GM21576 (cell line): ENCODE data around the gene FAM83E.
"Not testable (repeated sequence)": the region's sequence is repeated elsewhere in the genome, so short reads cannot be mapped to it uniquely, and the experiment has no call there.

Experiments
- ATAC-seq: cut with Tn5 transposase; IDR thresholded peaks from one replicate; pipeline ENCODE4 v1.9.1; 2021; ENCODE audit warnings: mild to moderate bottlenecking, moderate library complexity; ENCODE audit not compliant: unreplicated experiment

The FAM83E gene

DNA sequence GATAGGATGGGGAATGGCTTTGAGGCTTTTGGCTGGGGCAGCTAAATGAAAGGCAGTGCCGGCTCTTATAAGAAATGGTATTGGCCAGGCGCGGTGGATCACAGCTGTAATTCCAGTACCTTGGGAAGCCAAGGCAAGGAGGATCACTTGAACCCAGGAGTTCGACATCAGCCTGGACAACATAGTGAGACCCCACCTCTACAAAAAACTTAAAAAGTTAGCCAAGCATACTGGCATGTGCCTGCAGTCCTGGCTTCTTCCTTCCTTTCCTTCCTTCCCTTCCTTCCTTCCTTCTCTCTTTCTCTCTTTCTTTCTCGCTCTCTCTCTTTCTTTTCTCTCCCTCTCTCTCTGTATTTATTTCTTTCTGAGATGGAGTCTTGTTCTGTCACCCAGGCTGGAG lies 28.0 kb upstream of the FAM83E start:
- ATAC-seq: no peak

DNA sequence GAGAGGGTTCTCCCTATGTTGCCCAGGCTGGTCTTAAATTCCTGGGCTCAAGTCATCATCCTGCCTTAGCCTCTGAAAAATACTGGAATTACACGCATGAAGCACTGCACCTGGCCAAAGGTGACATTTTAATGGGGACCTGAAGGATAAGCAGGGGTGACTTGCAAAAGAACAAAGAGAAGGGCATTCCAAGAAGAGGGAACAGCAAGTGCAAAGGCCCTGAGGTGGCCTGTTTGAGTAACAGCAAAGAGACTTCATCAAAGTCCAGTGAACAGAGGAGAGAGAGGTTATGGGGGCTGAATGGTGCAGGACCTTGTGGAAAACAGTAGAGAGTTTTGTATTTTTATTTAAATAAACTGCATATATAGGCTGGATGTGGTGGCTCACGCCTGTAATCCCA lies 27.0 kb upstream of the FAM83E start:
- ATAC-seq: no peak

DNA sequence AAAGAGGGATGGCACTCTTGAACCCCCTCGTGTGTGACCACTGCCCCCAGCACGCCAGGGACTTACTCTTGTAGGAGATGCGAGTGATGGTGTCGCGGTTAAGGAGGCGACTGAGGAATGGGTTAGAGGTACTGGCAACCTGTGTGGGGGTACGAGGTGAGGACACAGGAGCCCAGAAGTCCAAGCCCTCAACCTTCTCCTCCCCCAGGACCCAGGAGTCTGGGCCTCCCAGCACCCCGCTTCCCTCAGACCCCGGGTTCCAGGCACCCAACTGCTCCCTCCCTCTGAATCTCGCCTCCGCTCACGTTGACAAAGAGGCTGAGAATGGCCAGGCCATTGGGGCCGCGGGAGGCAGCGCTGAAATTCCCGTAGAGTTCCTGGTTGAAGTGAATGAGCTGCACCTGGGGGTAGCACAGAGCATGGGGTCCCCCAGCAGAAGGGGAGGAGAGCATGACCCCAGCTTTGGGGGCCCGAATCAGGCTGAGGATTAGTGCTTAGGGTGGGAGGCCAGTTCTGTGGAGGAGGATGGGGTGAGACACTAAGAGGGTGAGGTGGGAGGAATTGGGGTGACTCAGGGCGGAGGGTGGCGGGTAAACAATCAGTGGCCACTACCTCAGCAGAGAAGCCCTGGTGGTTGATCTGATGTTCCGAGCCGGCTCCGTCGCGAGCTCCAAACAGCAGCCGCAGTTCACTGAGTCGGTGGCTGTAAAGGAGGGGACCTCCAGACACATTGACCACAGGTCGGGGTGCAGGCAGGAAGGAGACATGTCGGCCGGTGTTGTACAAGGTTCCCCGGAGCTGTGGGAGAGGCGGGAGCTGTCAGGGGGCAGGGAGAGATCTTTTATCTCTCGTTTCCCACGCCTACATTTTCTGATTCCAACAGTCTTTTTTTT lies 24.9 kb upstream of the FAM83E start:
- ATAC-seq: no peak

DNA sequence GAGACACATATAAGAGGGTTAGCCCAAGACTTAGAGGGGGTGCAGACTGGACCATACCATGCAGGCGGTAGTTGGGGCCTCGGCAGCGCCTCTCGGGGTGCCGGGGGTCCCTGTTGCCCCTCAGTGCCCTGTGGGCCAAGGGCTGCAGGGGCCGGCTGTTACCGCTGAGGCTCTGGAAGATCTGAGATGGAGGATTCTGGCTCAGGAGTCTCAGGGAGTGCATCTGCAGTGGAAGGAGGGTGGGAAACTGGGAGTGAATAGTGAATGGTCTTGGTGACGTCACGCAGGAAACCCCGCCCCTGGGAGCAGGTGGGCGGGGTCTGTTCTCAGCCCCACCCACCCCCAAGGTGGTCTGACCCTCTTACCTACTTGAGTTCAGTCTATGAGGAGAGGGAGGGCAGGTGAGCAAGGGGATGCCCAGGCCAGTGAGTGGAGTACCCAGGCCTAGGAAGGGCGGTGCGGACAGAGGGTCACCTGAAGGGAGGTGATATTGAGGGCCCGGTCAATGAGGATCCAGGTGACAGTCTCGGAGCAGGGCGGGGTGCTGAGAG lies 24.0 kb upstream of the FAM83E start:
- no peak for ATAC-seq

DNA sequence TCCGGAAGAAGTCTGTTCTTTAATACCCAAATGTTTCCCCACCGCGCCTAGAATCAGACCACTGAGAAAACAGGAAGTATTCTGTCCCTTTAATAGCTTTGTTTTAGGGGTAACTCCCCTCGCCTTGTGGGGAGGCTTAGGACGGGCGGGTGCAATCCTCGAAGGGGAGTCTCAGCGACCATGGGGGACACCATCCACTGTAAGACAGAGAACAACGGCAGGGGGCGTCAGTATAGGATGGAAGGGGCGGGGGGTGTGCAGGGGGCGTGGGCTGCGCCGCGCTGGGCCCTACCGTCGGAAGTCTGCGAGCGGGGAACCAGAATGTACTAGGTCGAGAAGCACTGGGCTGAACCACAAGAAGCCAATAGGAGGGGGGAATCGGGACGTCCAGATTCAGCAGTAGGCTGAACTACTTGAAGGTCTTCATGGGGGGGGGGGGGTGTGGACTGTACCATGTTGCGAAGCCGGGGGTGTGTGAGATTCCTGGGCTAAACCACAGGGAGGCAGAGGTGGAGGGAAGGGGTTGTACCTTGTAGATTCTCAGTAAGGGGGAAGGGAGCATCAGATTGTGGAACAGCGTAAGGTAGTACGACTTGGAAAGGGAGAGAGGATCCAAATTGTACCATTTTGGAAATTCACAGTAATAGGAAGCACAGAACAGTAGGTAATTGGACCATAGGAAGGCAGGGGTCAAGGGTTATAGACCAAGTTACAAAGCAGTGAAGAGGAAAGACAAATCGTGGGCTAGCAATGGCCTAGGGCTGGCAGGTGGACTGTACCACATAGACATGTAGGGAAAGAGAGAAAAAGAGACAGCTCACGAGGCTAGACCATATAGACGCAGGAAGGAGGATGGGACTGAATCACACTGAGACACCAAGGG lies 23.3 kb upstream of the FAM83E start:
- ATAC-seq: peak; percentile 15

DNA sequence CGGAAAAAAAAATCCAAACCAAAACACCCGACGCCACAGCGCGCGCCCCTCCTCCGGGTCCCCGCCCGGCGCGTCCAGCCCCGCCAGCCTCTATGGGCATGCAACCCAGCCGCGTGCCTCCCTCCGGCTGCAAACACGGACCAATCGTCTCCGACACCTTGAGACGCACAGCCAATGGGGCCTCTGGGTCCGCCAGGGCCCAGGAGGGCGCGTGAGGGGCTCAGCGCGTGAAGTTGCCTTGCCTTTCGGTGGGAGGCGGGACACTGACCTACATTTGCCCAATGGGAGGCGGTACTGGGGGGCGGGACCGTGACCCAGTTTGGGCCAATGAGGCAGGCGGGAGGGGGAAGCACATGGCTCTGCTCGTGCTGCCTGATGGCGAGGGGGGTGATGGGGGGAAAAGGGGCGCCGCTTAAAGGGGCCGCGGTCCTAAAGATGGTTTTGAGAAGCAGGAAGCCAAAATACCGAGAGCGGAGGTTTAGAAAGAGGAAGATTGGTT lies 22.6 kb upstream of the FAM83E start:
- peak; percentile 70 for ATAC-seq

DNA sequence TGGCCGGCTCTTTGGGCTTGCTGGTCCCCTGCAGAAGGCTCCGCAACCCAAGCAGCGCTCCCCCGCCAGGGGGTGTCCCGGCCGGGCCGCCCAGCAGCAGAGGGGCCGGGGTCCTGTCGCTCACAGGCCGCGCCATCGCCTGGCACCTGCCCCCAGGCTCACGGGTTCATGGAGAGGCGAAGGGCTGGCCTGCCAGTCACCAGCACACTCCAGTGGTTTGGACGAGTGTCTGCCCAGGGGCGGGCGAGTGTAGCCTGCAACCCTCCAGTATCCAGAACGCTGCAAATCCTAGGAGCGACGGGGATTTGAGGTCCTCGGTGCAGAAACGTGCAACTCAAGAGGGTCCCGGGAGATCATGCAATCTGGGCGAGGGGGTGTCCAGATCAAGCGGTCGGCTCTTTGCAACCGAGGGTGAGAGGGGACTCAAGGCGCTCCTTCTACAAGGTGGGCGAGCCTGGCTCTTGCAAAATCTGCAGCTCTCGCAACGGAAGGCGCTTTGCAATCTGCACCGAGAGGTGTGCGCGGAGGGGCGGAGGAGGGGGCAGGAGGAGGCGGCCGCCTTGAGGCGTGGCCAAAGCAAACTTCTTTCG lies 22.1 kb upstream of the FAM83E start, which contains the start of gene DBP:
Gene DBP (minus strand): TSS at position 521 of the 590 bp plus-strand sequence. CDS start 385 bp downstream, at position 136.
- peak; percentile 4 for ATAC-seq

DNA sequence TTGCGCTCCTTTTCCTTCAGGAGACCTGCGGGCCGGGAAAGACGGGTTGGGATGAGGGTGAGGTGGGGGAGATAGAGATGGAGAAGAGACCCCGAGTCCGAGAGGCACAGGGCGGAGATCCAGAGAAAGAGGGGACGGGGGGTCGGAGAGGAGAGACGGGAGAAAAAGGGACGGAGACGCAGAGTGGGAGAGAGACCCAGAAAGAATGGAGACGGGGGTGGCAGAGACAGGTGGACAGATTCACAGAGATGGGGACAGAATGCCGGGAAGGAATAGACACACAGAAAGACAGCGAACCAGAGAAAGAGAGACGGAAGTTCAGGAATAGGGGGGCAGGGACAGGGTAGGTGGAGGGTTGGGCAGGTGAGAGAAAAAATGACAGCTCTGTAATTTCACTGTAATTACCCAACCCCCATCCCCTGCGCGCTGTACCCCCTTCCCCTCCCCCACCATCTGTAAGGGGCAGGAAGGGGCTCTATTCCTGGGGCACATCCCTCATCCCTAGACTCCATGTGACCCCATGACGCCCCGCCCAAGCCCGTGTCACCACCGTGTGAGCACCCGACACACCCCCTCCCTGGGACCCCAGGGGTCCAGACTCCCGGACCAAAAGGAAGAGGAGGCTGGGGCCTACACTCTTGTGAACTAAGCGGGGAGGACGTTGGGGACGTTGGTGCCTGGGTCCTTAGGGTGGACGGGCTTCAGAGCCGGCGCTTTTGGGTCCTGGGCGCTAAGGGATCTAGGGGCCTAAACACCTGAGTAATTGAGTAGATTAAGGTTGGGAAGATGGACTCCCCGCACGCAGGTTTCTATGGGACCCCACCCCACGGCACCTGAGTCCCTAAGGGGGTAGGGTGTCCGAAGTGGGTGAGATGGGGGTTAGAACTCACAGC lies 21.3 kb upstream of the FAM83E start:
- no peak for ATAC-seq

DNA sequence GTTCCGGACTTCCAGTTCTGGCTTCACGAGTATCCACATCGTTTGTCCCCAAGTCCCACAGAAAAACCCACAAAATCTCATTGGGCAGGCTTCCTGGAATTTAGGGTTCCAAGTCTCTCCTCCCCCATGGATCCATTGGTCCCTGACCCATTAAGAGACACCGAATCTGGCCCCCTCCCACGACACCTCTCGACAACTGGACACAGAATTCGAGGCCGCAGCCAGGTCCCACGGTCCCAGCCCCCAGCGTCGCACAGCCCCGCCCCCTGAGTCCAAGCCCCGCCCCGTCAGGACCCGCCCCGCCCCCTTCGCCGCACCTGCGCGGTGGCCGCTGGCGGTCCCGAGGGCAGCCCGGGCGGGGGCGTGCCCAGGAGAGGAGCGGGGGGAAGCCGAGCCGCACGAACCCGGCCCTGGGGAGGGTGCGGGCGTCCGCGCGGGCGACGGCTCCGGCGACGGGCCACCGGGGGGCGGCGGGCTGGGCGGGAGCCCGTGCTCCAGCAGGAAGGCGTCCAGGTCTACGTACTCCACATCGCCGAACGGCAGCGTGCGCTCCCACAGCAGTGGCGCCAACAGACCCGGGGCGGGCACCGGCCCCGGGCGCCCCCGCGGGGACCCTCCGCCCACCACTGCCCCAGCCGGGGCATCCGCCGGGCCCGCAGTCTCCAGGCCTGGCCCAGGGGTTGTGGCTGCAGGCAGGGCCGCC lies 20.5 kb upstream of the FAM83E start:
- no peak for ATAC-seq

DNA sequence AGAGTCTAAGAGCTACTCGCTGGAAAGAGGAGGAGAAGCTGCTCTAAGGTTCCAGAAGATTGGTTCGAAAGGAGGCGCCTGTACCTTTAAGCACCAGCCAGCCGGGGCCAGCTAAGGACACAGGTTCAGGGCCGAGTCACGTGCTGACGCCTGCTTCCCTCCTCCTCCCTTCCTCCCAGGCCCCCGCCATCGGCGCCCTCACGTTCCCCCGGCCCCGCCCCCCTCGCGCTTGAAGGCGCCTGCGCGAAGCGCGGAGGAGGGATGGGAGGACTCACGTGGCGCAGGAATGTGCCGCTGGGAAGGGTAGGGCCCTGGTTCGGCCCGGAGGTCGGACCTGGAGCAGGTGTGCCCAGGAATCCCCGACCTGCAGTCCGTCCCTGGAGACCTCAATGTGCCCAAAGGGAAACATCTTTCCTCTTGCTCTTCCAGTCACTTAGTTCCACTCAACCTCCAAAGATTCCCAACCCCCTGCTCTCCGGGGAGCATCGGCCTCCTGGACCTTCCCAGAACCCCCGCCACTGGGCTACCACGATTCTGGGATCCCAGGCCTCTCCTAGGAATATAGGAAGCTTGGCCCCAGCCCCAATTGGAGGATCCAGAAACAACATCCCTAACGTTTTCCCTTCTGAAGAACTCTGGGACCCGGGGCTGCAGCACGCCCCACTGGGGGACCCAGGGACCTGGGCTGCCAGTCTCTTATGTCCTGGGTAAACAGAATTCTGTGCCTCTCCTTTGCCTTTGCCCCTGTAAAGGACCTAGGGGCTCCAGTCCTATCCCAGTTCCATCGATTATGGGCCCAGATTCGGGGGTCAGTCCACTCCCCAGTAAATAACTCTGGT lies 19.8 kb upstream of the FAM83E start:
- peak; percentile 21 for ATAC-seq

DNA sequence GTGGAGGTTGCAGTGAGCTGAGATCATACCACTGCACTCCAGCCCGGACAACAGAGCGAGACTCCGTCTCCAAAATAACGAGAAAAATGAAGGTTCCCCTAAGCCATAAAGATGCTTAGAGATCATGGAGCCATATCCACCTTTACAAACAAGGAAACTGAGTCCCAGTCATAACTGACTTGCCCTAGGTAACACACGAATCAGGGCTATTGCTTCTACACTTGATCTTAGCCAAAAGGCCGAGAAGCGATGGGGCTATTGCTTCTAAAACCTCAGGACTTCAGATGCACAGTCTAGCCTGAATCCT lies 19.1 kb upstream of the FAM83E start:
- no peak for ATAC-seq

DNA sequence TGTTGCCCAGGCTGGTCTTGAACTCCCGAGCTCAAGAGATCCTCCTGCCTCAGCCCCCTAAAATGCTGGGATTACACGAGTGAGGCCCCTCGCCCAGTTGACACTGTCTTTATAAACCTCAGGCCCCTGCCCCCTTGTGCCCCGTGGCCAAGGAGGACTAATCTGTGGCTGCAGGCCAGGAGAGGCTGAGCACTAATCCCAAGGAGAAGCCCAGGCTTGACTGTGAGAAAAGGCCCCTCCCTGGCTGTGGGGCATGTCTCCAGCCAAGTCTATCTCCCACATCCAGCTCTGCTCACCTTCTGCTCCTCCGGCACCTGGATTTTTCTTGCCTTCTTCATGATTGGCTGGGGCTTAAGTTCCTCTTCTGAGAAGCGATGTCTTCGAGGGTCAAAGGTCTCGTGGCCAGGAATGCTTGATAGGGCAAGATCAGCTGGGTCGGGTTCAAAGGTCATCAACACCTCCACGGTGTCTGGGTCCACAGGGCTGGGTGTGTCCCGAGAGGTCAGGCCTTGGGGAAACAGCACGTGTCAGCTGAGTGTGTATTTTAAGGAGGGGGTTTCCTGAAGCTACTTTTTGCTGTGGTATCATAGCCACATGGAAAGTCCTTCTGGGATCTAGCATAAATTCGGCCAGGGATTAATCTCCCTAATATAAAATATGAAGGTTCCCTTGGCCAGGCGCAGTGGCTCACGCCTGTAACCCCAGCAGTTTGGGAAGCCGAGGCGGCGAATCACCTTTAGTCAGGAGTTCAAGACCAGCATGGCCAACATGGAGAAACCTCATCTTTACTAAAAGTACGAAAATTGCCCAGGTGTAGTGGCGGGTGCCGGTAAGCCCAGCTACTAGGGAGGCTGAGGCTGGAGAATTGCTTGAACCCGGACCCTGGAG lies 18.5 kb upstream of the FAM83E start:
- no peak for ATAC-seq

DNA sequence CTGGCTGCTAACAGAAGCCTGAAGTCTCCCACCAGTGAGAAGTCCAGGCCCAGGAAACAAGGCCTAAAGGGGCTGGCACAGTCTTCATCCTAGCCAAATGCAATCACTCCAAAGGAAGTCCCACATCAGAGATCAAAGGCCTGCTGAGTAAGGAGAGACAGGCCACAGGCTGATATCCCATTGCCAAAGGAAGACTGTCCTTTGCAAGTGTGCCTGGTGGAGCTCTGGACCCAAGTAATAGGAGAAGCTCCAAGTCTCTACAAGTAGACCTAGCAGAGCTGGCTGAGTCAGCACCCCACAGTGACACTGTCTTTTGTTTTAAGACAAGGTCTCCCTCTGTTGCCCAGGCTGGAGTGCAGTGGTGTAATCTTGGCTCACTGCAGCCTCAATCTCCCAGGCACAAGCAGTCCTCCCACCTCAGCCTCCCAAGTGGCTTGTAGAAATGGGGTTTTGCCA lies 17.8 kb upstream of the FAM83E start:
- ATAC-seq: no peak

DNA sequence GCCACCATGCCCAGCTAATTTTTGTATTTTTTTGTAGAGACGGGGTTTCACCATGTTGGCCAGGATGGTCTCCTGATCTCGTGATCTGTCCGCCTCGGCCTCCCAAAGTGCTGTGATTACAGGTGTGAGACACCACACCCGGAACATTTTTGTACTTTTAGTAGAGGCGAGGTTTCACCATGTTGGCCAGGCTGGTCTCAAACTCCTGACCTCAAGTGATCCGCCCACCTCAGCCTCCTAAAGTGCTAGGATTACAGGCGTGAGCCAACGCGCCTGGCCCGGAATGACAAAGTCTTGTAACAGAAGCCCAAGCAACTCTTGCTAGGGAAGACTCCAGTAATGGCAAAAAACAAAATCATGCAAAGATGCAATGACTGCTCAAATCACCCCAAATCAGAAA lies 17.4 kb upstream of the FAM83E start:
- ATAC-seq: not testable (repeated sequence)

DNA sequence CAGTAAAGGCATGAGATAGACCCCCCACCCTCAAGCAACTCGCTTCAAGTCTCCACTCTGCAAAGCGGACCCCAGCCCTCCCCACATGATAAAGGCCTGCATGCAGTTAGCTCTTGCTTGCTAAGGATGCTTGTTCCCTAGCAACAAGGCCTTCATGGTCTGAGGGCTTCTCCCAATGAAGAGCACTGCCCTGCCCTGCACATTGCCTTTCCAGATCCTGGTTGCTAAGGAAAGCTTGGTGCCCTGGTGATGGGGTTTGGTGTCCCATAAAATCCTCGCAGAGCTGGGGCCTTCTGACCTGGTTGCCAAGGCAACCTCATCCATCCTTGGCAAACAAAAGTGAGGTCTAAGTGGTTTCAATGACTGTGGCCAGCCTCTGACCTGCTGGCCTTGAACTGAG lies 16.3 kb upstream of the FAM83E start:
- ATAC-seq: no peak

DNA sequence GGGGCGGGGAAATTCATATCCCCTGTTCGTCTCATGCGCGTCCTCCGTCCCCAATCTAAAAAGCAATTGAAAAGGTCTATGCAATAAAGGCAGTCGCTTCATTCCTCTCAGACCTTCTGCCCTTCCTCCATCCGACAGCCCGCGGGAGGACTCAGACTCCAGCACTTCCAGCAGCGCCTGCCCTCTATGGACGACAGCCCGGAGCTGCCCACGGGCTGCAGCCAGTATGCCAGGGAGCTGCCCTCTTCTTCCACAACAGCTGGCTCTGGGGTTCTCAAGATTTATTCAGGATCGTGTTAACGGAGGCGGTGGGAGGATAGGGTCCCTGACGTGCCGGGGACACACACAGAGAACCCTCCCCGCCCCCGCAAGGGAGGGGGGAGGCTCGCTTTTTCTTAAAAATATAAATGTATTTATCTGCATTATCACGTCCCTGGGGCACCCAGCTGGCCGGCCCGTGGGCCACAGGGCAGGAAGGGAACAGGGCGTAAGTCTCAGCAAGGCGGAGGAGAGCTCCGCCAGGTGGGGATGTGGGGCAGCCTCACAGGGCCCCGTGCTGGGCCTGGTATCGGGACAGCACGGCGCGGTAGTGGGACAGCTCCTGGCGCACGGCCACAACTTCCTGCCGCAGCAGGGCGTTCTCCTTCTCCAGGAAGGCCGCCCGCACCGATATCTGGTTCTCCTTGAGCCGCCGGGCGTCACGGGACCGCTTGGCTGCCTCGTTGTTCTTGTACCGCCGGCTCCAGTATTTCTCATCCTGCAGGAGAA lies 15.6 kb upstream of the FAM83E start:
- no peak for ATAC-seq
